HEK293T (cell line): ENCODE measurements around the gene LZTFL1.

Experiments used
- CTCF ChIA-PET: fragments of 350-600 bp; formaldehyde crosslinking; extraction: SDS; loops from one replicate; lab custom pipeline; 2021; ENCODE audit warnings: antibody characterized with exemption, inconsistent platforms; lab: Yijun Ruan, JAX
- POLR2A ChIA-PET: fragments of 350-600 bp; formaldehyde crosslinking; extraction: SDS; loops from one replicate; lab custom pipeline; 2020; ENCODE audit warnings: antibody characterized with exemption, inconsistent platforms; lab: Yijun Ruan, JAX
- DNase-seq: peaks from one replicate; pipeline ENCODE4 v3.0.0; 2012; ENCODE audit warnings: mixed read lengths; ENCODE audit errors: extremely low spot score
- ARNT ChIP-seq: fragments of 450-650 bp; IDR thresholded peaks from 2 replicates; pipeline ENCODE4 v1.6.1; 2017; ENCODE audit warnings: mild to moderate bottlenecking
- BHLHE40 ChIP-seq: fragments of 450-650 bp; IDR thresholded peaks from 2 replicates; pipeline ENCODE4 v1.6.1; 2016; ENCODE audit warnings: mild to moderate bottlenecking, moderate library complexity, borderline replicate concordance
- CTBP1 ChIP-seq: fragments of 450-650 bp; IDR thresholded peaks from 2 replicates; pipeline ENCODE4 v1.6.1; 2016; ENCODE audit warnings: borderline replicate concordance
- ELF4 ChIP-seq: fragments of 450-650 bp; IDR thresholded peaks from 2 replicates; pipeline ENCODE4 v1.6.1; 2017; ENCODE audit warnings: antibody characterized with exemption
- FOXA1 ChIP-seq: fragments of 450-650 bp; IDR thresholded peaks from 2 replicates; pipeline ENCODE4 v1.6.1; 2016; ENCODE audit warnings: mild to moderate bottlenecking
- FOXK2 ChIP-seq: fragments of 450-650 bp; IDR thresholded peaks from 2 replicates; pipeline ENCODE4 v1.6.1; 2016; ENCODE audit warnings: mild to moderate bottlenecking
- FOXM1 ChIP-seq: fragments of 450-650 bp; IDR thresholded peaks from 2 replicates; pipeline ENCODE4 v1.6.1; 2017; ENCODE audit warnings: mild to moderate bottlenecking, borderline replicate concordance
- HDGF ChIP-seq: fragments of 450-650 bp; IDR thresholded peaks from 2 replicates; pipeline ENCODE4 v1.6.1; 2017; ENCODE audit warnings: antibody characterized with exemption, borderline replicate concordance
- L3MBTL2 ChIP-seq: fragments of 450-650 bp; conservative IDR thresholded peaks from 2 replicates; pipeline ENCODE4 v1.6.1; 2016; ENCODE audit warnings: mild to moderate bottlenecking
- LEF1 ChIP-seq: fragments of 450-650 bp; IDR thresholded peaks from 2 replicates; pipeline ENCODE4 v1.6.1; 2017; ENCODE audit warnings: mild to moderate bottlenecking, borderline replicate concordance
- NFRKB ChIP-seq: fragments of 450-650 bp; IDR thresholded peaks from 2 replicates; pipeline ENCODE4 v1.6.1; 2016; ENCODE audit warnings: mild to moderate bottlenecking, moderate library complexity
- SP1 ChIP-seq: fragments of 450-650 bp; IDR thresholded peaks from 2 replicates; pipeline ENCODE4 v1.6.1; 2017
- SUZ12 ChIP-seq: fragments of 450-650 bp; IDR thresholded peaks from 2 replicates; pipeline ENCODE4 v1.6.1; 2016; ENCODE audit warnings: mild to moderate bottlenecking
- TARDBP ChIP-seq: fragments of 450-650 bp; IDR thresholded peaks from 2 replicates; pipeline ENCODE4 v1.6.1; 2016
- ZNF384 ChIP-seq: fragments of 450-650 bp; IDR thresholded peaks from 2 replicates; pipeline ENCODE4 v1.6.1; 2016
- TF ChIP-seq, protein P1 (sequence below): fragments of 450-650 bp; IDR thresholded peaks from 2 replicates; pipeline ENCODE4 v1.6.1; 2016

LZTFL1 gene

GRCh38 chr3:45795882-45796765 lies 45.8 kb downstream of the LZTFL1 start, which contains the start of gene SLC6A20:
TSS of gene SLC6A20 (minus strand) at chr3:45796536. CDS start at chr3:45796419, 117 bp downstream.
- ChIA-PET CTCF (no interaction called here), POLR2A (no interaction called here)
- no peak for DNase-seq

DNA sequence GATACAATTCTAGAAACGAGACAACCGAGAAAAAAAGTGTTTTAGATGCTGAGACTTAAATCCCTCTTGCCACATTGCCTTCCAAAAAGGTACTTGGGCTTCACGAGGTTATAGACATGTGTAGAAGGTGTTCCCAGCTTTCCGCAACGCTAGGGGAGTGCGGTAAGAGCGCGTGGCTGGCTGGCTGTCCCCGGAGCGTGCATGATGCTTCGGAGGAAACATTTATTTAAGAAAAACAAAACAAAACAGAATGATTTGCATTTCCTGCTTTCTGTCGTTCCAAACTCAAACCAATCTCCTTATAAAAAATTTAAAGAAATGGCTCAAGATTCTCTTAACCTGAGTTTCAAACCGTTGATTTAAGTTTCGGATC lies 46.4 kb downstream of the LZTFL1 start:
- POLR2A ChIA-PET = no interaction called here
- CTCF ChIA-PET = no interaction called here
- no peak for DNase-seq
- TF ChIP-seq HDGF = no peak
- TF ChIP-seq NFRKB = no peak
- no peak for TF ChIP-seq FOXK2
- TF ChIP-seq FOXA1 = no peak
- TF ChIP-seq BHLHE40 = no peak
- no peak for TF ChIP-seq SUZ12
- TF ChIP-seq SP1 = no peak
- TF ChIP-seq, protein P1, sequence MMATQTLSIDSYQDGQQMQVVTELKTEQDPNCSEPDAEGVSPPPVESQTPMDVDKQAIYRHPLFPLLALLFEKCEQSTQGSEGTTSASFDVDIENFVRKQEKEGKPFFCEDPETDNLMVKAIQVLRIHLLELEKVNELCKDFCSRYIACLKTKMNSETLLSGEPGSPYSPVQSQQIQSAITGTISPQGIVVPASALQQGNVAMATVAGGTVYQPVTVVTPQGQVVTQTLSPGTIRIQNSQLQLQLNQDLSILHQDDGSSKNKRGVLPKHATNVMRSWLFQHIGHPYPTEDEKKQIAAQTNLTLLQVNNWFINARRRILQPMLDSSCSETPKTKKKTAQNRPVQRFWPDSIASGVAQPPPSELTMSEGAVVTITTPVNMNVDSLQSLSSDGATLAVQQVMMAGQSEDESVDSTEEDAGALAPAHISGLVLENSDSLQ = no peak
- TF ChIP-seq L3MBTL2 = no peak
- TF ChIP-seq ELF4 = no peak
- TF ChIP-seq LEF1 = no peak
- no peak for TF ChIP-seq ARNT
- no peak for TF ChIP-seq TARDBP
- TF ChIP-seq CTBP1 = no peak
- no peak for TF ChIP-seq FOXM1
- TF ChIP-seq ZNF384 = no peak

More at GRCh38 chr3:45795882-45796765, 45.8 kb downstream of the LZTFL1 start, which contains the start of gene SLC6A20:
- TF ChIP-seq NFRKB (no peak), ZNF384 (no peak), SUZ12 (no peak), SP1 (no peak), FOXA1 (no peak), CTBP1 (no peak), LEF1 (0 out of 2 replicates have a peak, but pooled peaks have one; percentile 66)
- TF ChIP-seq, protein P1 = no peak

GRCh38 chr3:45794660-45795059 lies 47.3 kb downstream of the LZTFL1 start:
- ChIA-PET CTCF (interaction anchor here (0.6 kb wide), 1 partner anchor 33 kb away, joined by 4 read pairs; no protein-coding TSS in a partner anchor), POLR2A (no interaction called here)
- TF ChIP-seq CTBP1 (no peak), FOXK2 (no peak), SUZ12 (no peak), SP1 (no peak)
- no peak for DNase-seq

GRCh38 chr3:45794177-45794560 lies 47.8 kb downstream of the LZTFL1 start:
- no peak for DNase-seq
- ChIA-PET POLR2A (no interaction called here), CTCF (no interaction called here)
- TF ChIP-seq CTBP1 (no peak), SP1 (no peak), NFRKB (no peak), L3MBTL2 (no peak), FOXA1 (no peak), FOXK2 (no peak), ELF4 (no peak), SUZ12 (no peak), LEF1 (no peak), ARNT (no peak), HDGF (no peak), FOXM1 (no peak), ZNF384 (no peak), TARDBP (no peak), BHLHE40 (no peak)
- TF ChIP-seq, protein P1 = no peak

DNA sequence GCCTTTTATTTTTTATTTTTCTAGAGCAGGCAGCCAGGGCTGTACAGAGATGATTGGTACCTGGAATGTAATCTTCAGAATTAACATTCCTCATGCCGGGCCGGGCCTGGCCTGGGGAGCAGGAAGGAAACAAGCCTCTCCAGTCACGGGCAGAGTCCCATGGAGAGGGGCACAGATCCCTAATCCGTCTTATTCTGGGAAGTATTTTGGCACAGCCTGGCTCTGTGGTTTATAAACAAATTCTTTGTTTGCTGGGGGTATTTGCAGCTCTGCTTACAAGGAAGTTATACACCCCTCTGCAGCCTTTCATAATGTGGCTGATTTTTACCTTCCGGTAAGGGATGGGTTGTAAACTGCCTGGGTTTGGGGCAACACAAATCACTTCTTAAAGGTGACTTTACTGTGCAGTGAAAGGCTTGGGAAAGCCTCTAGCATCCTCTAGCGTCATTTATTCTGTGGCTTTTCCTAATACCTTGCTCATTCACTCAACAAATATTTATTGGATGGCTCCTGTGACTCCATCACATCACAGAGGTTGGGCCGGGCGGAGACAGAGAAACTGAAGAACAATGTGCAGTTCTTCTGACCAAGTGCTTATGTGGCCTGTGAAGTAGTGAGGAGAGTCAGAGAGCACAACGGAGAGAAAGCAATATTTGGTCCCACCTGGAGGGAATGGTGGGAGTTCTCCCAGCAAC lies 48.3 kb downstream of the LZTFL1 start:
- ChIA-PET CTCF (no interaction called here), POLR2A (no interaction called here)
- no peak for DNase-seq
- TF ChIP-seq ZNF384 (no peak), ELF4 (no peak), LEF1 (no peak), ARNT (no peak), FOXM1 (no peak), SUZ12 (no peak), L3MBTL2 (no peak), BHLHE40 (no peak), CTBP1 (no peak), FOXK2 (no peak), SP1 (no peak), NFRKB (no peak), TARDBP (no peak), FOXA1 (no peak), HDGF (no peak)
- TF ChIP-seq, protein P1 = no peak
